Fibroblast of pulmonary artery (primary cell): ENCODE results near the gene FIZ1.

Experiments
- DNase-seq: peaks from one replicate; pipeline ENCODE4 v3.0.0-alpha.2; 2010; ENCODE audit warnings: low read depth
- H3K4me3 ChIP-seq: replicated peaks from 2 replicates; pipeline ENCODE4 v1.5.1; 2011; ENCODE audit warnings: low read depth, mild to moderate bottlenecking, control low read depth, low read length, moderate library complexity
- CTCF ChIP-seq: IDR thresholded peaks from 2 replicates; pipeline ENCODE4 v1.5.1; 2011; ENCODE audit warnings: mild to moderate bottlenecking, control low read depth, low read length, inconsistent platforms; ENCODE audit errors: missing control alignments

Gene FIZ1

GRCh38 chr19:55623130-55623529 is 23.8 kb upstream of the FIZ1 start:
- TF ChIP-seq CTCF, result no peak
- DNase-seq, result no peak
- no peak overlapping the region for H3K4me3 ChIP-seq

DNA sequence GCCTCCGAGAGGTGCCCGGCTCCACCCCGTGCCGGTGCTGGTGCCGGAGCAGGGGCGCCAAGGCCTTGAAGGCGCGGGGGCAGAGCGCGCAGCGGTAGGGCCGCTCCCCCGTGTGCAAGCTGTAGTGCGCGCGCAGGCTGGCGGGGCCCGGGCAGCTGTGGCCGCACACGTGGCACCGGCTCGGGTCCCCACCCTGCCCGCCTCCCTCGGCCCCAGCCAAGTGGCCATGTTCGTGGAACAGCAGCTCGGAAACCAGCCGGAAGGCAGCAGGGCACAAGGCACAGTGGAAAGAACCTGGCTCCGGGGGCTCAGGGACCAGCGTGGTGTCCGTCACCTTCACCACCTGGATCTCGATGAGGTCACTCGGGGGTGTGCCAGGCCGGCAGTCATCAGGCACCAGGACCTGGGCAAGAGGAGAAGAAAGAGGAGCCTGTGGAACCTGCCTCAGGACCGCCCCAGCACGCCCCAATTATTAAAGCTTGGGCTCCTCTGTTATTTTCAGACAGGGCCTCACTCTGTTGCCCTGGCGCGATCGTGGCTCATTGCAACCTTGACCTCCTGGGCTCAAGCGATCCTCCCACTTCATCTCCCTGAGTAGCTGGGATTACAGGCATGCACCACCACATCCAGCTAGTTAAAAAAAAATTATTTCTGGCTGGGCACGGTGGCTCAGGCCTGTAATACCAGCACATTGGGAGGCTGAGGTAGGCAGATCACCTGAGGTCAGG is 23.1 kb upstream of the FIZ1 start:
- no peak overlapping the region for H3K4me3 ChIP-seq
- TF ChIP-seq CTCF, result no peak
- no peak for DNase-seq

GRCh38 chr19:55621673-55622231 is 22.4 kb upstream of the FIZ1 start:
- no peak for TF ChIP-seq CTCF
- H3K4me3 ChIP-seq, result no peak overlapping the region
- DNase-seq, result no peak

GRCh38 chr19:55621205-55621672 is 21.9 kb upstream of the FIZ1 start:
- no peak overlapping the region for H3K4me3 ChIP-seq
- DNase-seq, result no peak
- no peak for TF ChIP-seq CTCF

DNA sequence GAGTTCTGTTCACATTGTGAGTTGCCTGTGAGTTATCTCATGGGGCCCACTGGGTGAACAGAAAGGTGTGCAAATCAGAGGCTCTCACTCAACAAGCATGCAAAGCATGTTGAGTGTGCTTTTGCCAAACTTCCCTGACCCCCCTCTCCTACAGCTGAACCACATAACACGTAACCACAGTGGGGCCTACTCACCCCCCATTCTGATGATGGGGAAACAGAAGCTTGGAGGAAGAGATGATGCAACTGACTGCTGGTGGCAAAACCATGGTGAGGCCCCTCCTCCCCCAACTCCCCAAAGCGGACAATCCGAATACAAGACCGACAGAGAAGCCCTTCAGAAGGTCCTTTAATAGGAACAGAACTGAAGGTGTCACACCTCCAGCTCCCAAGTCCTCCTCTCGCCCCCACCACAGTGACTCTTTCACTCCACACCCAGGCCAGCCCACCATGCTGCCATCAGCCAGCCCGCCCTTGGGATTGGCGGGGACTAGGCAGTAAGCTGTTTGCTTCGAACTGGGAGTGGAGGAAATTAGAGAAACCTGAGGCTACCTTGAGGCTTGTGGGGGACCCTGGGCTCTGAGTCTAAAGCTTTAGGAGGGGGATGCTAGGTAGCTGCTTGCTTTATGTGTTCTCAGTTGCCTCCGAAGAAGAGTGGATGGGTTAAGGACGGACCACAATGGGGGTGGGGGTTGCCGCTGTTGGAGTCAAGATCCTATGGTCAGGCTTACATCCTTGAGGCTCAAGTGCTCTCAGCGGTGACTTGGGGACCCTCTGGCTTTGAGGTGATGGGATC is 21.3 kb upstream of the FIZ1 start:
- H3K4me3 ChIP-seq, result no peak overlapping the region
- no peak for DNase-seq
- TF ChIP-seq CTCF, result no peak

- no peak for DNase-seq
- no peak overlapping the region for H3K4me3 ChIP-seq
- no peak for TF ChIP-seq CTCF
Observed at GRCh38 chr19:55619286-55619685, 20.0 kb upstream of the FIZ1 start.
